Hematopoietic multipotent progenitor cell (in vitro differentiated cells): ENCODE results near the gene MEF2D. TPM values are rescaled to one million over a fixed set of nuclear protein-coding genes. Genes with fewer than 3 reads are reported as not detected.

ENCODE experiments used
- DNase-seq, 3 donors: peaks; one replicate each; pipeline ENCODE4 v3.0.0-alpha.2; 2011 to 2015; ENCODE audit warnings: low read depth in 2 of 3, low spot score in 2 of 3
- small RNA-seq: library from RNA; depleted of rRNA; stranded (forward); fragments of <200 nt; gene quantifications from one replicate; pipeline ENCODE3, GENCODE V24; 2012
- total RNA-seq: library from RNA; depleted of rRNA; stranded (reverse); fragments of >200 nt; gene quantifications from one replicate; pipeline ENCODE4 v1.2.3, GENCODE V29; 2012

The MEF2D gene
- total RNA-seq, 1 donor: 54.7 TPM

DNA sequence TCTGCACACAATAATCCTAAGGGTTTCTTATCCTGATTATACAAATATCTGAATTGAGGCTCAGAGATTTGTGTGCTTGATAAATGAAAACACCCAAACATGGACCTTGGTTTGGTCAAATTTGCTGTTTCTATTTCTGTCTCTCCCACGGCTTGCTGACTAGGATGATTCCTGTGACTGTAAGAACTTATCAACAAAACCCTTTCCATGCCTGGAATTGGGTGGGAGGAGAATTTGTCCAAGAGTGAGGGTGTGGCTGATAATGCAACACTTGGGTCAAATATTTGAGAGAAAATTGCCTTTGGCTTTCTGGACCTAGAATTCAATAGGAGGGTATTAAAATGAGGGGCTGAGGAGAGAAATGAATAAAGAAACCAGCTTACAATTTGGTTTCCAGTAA lies 83.6 kb downstream of the MEF2D start:
- DNase-seq: no peak

DNA sequence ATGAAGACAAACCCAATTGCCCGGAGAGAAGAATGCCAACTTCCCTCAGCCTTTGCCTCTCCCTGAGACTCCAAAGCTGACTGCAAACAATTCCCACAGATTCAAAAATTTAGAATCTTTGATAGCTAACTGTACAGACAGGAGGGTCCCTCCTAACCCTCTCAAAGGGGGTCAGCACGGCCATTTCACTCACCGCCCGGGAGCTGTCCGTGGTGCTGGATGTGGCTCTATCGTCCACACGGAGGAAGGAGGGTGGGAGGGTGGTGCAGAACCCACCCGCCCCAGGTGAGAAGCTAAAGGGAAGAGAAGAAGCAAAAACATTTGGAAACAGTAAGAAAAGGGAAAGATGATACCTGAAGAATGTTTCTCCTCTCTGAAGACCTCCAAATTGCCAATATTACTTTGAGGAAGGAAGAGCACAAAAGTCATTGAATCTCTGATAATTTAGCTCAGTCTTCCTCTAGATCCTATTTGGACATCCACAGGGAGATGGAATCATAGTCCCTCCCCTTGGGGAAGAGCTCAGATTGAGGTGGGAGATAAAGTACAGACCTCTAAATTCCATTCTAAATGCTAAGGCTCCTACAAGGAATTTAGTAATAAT lies 86.0 kb downstream of the MEF2D start:
- DNase-seq: peak in 1 of 3 donors; percentile 54

Small RNA genes within 50 kb of the gene (small RNA-seq; reads per million reads assigned to genes)
- gene MIR9-1 (not detected), gene RF00019 (not detected)

Other genes with a start within 250 kb of the MEF2D start
- 52.5 TPM for gene SMG5, start 217.9 kb downstream of the MEF2D start, total RNA-seq
- 4.8 TPM for gene TMEM79, start 216.4 kb downstream of the MEF2D start, total RNA-seq
- 50.1 TPM for gene GLMP, start 205.1 kb downstream of the MEF2D start, total RNA-seq
- not detected for gene VHLL, start 201.5 kb downstream of the MEF2D start, total RNA-seq
- 353 TPM for gene CCT3, start 162.5 kb downstream of the MEF2D start, total RNA-seq
- gene TSACC, start 162.2 kb downstream of the MEF2D start, total RNA-seq: not detected
- gene RHBG, start 131.6 kb downstream of the MEF2D start, total RNA-seq: not detected
- gene IQGAP3, start 71.8 kb upstream of the MEF2D start, total RNA-seq: 1.9 TPM
- 15.3 TPM for gene TTC24, start 78.9 kb upstream of the MEF2D start, total RNA-seq
- gene NAXE, start 91.0 kb upstream of the MEF2D start, total RNA-seq: 61.4 TPM
- gene GPATCH4, start 100.7 kb upstream of the MEF2D start, total RNA-seq: 11.8 TPM
- under 0.01 TPM for gene HAPLN2, start 118.6 kb upstream of the MEF2D start, total RNA-seq
- gene BCAN, start 141.3 kb upstream of the MEF2D start, total RNA-seq: under 0.01 TPM
- gene NES, start 176.6 kb upstream of the MEF2D start, total RNA-seq: under 0.01 TPM
- 0.27 TPM for gene CRABP2, start 204.8 kb upstream of the MEF2D start, total RNA-seq
- gene METTL25B, start 227.7 kb upstream of the MEF2D start, total RNA-seq: 12.9 TPM
- 19.7 TPM for gene ISG20L2, start 228.0 kb upstream of the MEF2D start, total RNA-seq
- gene MRPL24, start 240.3 kb upstream of the MEF2D start, total RNA-seq: 16.2 TPM